HG03175 (cell line): Measurements from ENCODE around the gene SLC25A18.
"Not testable (repeated sequence)": the region's sequence is repeated elsewhere in the genome, so short reads cannot be mapped to it uniquely, and the experiment has no call there.

Source experiments
- ATAC-seq: cut with Tn5 transposase; IDR thresholded peaks from one replicate; pipeline ENCODE4 v1.9.1; 2021; ENCODE audit warnings: mild to moderate bottlenecking, moderate library complexity; ENCODE audit not compliant: unreplicated experiment

SLC25A18 gene

GRCh38 chr22:17603668-17604067, 40.4 kb downstream of the SLC25A18 start:
- no peak for ATAC-seq

DNA sequence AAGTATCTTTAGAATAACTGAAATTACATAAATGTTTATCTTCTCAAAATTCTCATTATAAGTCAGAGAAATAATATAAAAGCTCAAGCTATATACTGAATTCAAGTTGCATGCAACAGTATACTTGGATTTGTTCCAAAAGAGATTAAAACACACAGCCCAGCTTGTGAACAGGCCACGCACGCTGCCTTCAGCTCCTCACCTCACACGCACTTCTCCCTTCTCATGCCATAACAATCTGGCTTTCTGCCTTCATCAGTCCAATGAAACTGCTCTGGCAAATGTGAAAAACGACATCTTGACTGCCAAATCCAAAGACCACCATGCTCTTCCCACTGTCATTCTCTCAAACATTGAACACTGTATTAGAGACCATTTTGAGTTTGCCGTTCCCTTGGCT, 43.2 kb downstream of the SLC25A18 start:
- ATAC-seq, result no peak

GRCh38 chr22:17607891-17608521, 44.7 kb downstream of the SLC25A18 start:
- ATAC-seq, result no peak

DNA sequence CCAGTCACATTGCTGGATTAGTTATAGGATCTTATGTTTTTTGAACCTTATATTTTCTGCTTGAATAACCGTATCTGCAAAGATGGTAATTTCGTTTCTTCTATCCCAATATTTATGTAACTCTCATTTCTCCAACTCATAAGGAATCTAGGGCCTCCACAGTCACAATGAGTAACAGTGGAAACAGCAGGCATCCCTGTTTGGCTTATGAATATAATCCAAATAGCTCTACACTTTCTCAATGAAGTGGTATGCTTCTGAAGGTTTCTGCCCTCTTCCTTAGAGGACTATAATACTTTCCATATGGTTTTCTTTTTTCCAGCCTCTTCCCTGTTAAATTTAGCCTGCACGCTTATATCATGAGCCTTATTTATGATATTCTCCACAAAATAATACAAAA, 48.8 kb downstream of the SLC25A18 start:
- ATAC-seq, result no peak

DNA sequence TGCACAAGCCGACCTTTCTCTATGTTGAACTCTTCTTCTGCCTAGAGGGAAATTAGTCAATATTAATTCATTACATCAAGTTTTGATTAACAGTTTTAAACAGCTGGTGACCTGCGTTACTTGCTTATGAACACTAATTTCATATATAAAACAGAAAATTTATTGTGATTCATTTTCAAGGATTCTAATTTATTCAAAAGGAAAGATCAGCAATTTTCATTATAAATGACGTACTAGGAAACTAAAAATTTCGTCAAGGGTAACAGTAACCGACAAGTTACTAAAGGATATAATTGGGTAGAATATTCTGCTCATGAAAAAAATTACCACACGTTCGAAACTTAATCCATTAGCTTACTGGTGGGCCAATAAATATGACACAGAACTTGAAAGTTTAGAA, 50.0 kb downstream of the SLC25A18 start:
- ATAC-seq, result no peak

DNA sequence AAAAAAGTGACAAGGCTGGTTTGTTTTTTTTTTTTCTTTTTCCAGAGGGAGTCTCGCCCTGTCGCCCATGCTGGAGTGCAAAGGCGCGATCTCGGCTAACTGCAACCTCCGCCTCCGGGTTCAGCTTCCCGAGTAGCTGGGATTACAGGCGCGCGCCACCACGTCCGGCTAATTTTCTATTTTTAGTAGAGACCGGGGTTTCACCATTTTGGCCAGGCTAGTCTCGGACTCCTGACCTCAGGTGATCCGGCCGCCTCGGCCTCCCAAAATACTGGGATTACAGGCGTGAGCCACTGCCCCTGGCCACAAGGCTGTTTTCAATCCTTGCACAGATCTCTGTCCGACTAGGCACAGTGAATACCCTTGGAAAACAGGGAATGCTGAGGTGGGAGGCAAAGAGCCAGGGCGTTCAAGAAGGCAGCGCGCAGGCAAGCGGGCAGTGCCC, 64.7 kb downstream of the SLC25A18 start:
- no peak for ATAC-seq

DNA sequence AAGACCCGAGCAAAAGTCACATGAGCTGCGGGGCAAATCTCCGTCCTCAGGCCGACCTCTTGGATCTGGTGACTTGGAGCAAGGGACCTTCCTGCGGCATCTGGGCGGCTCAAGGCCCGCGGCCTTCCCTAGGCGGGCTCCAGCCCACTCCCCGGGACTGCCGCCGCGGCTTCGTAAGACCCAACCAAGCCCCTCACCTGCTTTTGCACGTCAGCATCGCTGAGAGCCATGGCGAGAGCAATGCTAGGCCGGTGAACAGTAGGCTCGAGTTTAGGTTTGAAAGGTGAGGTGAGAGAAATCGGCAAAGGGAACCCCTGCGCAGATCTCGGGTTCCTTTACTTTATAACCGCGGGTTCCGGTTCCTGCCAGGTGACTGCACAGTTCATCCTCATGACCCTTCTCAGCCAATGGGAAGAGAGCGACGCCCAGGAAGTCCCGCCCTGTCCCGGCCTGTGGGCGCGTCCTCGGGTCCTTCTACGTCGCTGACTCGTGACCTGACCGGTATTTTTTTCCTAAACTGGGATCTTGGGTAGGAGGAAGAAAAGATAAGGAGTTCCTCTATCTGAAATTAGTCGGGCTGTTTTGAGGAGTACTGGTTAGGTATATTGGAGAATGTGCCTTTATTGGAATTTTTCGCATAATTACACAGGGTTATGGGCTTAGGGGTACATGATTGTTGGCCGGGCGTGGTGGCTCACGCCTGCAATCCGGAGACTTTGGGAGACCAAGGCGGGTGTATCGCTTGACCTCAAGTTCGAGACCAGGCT, 65.3 kb downstream of the SLC25A18 start, which contains the start of gene ATP6V1E1:
ATP6V1E1 (minus strand) TSS at position 344 of the 767 bp plus-strand sequence; CDS start at position 230, 114 bp downstream.
- ATAC-seq, result peak; percentile 99

GRCh38 chr22:17629173-17629489, 65.8 kb downstream of the SLC25A18 start:
- no peak for ATAC-seq

DNA sequence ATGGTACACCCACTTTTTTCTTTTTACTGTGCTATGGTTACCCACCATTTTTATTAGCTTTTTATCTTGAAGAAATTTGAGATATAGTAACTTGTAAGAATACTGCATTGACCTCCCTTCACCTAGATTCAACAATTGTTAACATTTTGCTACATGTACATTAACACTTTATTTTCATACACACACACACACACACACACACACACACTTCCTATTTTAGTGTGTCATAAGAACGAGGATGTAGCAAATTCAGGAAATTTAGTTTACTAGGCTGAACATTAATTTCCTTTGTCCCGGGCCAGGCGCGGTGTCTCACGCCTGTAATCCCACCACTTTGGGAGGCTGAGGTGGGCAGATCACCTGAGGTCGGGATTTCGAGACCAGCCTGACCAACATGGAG, 66.3 kb downstream of the SLC25A18 start:
- ATAC-seq, result no peak

GRCh38 chr22:17631076-17631565, 67.8 kb downstream of the SLC25A18 start:
- no peak for ATAC-seq

DNA sequence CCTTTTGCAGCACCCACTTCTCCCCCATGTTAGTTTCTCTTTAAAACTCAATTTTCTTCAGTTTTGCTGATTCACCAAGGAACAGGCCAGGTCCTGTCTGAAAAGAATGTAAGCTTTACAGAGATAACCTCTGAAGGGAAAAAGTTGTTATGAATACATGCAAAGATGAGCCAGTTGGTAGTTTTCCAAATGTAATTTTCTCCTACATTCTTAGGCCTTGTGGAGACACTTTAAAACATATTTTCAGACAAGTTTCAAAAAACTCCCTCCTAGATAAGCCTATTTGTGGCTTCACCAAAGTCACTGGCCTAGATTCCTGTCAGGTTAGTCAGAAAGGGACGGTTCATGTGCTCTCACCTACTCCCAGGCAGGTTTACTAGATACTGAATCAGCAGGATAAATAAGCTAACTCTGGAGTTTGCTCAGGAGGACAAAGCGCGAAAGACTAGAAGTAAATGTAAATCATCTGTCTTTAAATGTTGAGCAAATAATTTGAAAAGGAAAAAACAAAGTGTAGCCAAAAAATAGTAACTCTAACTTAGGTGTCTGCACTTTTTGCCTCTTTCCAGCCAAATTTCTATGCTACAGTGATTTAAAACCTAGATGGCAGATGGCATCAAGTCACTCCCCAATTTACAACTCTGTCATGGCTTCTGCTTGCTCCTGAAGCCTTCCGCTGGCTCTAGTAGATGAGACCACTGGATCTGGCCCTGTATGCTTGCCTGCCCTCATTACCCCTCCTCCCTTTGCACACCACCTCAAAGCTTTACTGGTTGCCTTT, 70.1 kb downstream of the SLC25A18 start:
- ATAC-seq, result no peak

DNA sequence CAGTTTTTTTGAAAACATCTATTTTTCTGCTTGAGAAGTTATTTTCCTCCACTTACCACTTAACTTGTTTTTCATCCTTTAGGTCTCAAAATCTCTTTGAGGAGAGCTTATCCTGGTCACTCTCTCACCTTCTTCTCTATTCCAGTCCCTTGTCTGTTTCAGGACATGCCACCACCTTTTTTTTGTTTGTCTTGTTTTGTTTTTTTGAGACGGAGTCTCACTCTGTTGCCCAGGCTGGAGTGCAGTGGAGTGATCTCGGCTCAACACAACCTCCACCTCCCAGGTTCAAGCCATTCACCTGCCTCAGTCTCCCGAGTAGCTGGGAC, 70.7 kb downstream of the SLC25A18 start:
- ATAC-seq, result no peak

- no peak for ATAC-seq
Observed at GRCh38 chr22:17634696-17635095, 71.4 kb downstream of the SLC25A18 start.

DNA sequence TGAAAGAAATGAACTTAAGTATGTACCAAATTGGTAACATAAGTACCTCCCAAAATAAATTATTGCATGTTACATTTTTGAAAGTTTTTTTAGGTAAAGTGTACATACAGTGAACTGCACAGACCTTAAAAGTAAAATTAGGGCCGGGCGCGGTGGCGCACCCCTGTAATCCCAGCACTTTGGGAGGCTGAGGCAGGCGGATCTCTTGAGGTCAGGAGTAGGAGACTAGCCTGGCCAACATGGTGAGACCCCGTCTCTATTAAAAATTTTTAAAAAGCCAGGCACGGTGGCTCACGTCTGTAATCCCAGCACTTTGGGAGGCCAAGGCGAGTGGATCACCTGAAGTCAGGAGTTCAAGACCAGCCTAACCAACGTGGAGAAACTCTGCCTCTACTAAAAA, 73.6 kb downstream of the SLC25A18 start:
- not testable (repeated sequence) for ATAC-seq

- no peak for ATAC-seq
Observed at GRCh38 chr22:17637490-17638181, 74.3 kb downstream of the SLC25A18 start.

GRCh38 chr22:17638182-17638431, 74.8 kb downstream of the SLC25A18 start:
- ATAC-seq, result peak; percentile 11

- ATAC-seq, result peak; percentile 93
Observed at GRCh38 chr22:17638432-17639246, 75.3 kb downstream of the SLC25A18 start, which contains the start of gene BCL2L13. TSS of gene BCL2L13 (plus strand) at chr22:17638757. CDS start at chr22:17655712, 16,955 bp downstream.

GRCh38 chr22:17639247-17639741, 76.0 kb downstream of the SLC25A18 start:
- no peak for ATAC-seq
